GM10266 (cell line): Measurements from ENCODE around the gene NELFB.

Experiments used
- DNase-seq: peaks from one replicate; pipeline ENCODE4 v3.0.0; 2012; ENCODE audit errors: extremely low spot score
- CTCF ChIP-seq: IDR thresholded peaks from 2 replicates; pipeline ENCODE4 v1.5.1; 2012; ENCODE audit warnings: mild to moderate bottlenecking, low read depth; ENCODE audit not compliant: control insufficient read depth, insufficient read depth; ENCODE audit errors: missing control alignments

NELFB gene

GRCh38 chr9:137273611-137274320, 18.6 kb downstream of the NELFB start:
- TF ChIP-seq CTCF: no peak
- DNase-seq: no peak

- TF ChIP-seq CTCF: no peak
- DNase-seq: no peak
Measured at GRCh38 chr9:137275203-137275587, 20.1 kb downstream of the NELFB start.

GRCh38 chr9:137275588-137276472, 20.7 kb downstream of the NELFB start:
- no peak for TF ChIP-seq CTCF
- DNase-seq: no peak

GRCh38 chr9:137276473-137277328, 21.6 kb downstream of the NELFB start:
- no peak for TF ChIP-seq CTCF
- DNase-seq: no peak

GRCh38 chr9:137277329-137278041, 22.4 kb downstream of the NELFB start, which contains the start of gene TOR4A:
TSS of gene TOR4A (plus strand) at chr9:137277726. CDS start at chr9:137278690, 964 bp downstream.
- peak; percentile 96 for DNase-seq
- TF ChIP-seq CTCF: peak; percentile 47

- DNase-seq: no peak
- TF ChIP-seq CTCF: no peak
Measured at GRCh38 chr9:137278061-137278701, 23.1 kb downstream of the NELFB start.
